ENCODE results near the gene YIPF4.
"Not testable (repeated sequence)": the region's sequence is repeated elsewhere in the genome, so short reads cannot be mapped to it uniquely, and the experiment has no call there.

The YIPF4 gene

GRCh38 chr2:32277674-32278477 lies at the start of gene YIPF4:
Gene YIPF4 (plus strand): TSS chr2:32277904. CDS start chr2:32278156, 252 bp downstream.
- peak; percentile 74 for DNase-seq (ENCODE audit: low read depth)

- no peak for DNase-seq (ENCODE audit: low read depth)
Observed at GRCh38 chr2:32228181-32228580, 49.5 kb upstream of the YIPF4 start.

- DNase-seq (ENCODE audit: low read depth): no peak
Observed at GRCh38 chr2:32229635-32230034, 48.1 kb upstream of the YIPF4 start.

- DNase-seq (ENCODE audit: low read depth): no peak
Observed at GRCh38 chr2:32231959-32232358, 45.7 kb upstream of the YIPF4 start.

GRCh38 chr2:32235315-32235714 lies 42.4 kb upstream of the YIPF4 start:
- DNase-seq (ENCODE audit: low read depth): no peak

GRCh38 chr2:32237488-32237887 lies 40.2 kb upstream of the YIPF4 start:
- DNase-seq (ENCODE audit: low read depth): no peak

GRCh38 chr2:32237996-32238395 lies 39.7 kb upstream of the YIPF4 start:
- no peak for DNase-seq (ENCODE audit: low read depth)

- no peak for DNase-seq (ENCODE audit: low read depth)
Observed at GRCh38 chr2:32242331-32242730, 35.4 kb upstream of the YIPF4 start.

GRCh38 chr2:32246911-32247310 lies 30.8 kb upstream of the YIPF4 start:
- no peak for DNase-seq (ENCODE audit: low read depth)

GRCh38 chr2:32248299-32248698 lies 29.4 kb upstream of the YIPF4 start:
- DNase-seq (ENCODE audit: low read depth): no peak

- no peak for DNase-seq (ENCODE audit: low read depth)
Observed at GRCh38 chr2:32249731-32250236, 27.9 kb upstream of the YIPF4 start.

- no peak for DNase-seq (ENCODE audit: low read depth)
Observed at GRCh38 chr2:32250290-32250689, 27.4 kb upstream of the YIPF4 start.

- DNase-seq (ENCODE audit: low read depth): no peak
Observed at GRCh38 chr2:32258242-32258641, 19.5 kb upstream of the YIPF4 start.

- no peak for DNase-seq (ENCODE audit: low read depth)
Observed at GRCh38 chr2:32260376-32260775, 17.3 kb upstream of the YIPF4 start.

- no peak for DNase-seq (ENCODE audit: low read depth)
Observed at GRCh38 chr2:32262105-32262504, 15.6 kb upstream of the YIPF4 start.

GRCh38 chr2:32264422-32265105 lies 13.1 kb upstream of the YIPF4 start, which contains the start of gene NLRC4:
Gene NLRC4 (minus strand): TSS chr2:32264886. CDS start chr2:32256775, 8,111 bp downstream.
- no peak for DNase-seq (ENCODE audit: low read depth)

- no peak for DNase-seq (ENCODE audit: low read depth)
Observed at GRCh38 chr2:32271063-32271462, 6.6 kb upstream of the YIPF4 start.

- no peak for DNase-seq (ENCODE audit: low read depth)
Observed at GRCh38 chr2:32272279-32272678, 5.4 kb upstream of the YIPF4 start.

- DNase-seq (ENCODE audit: low read depth): no peak
Observed at GRCh38 chr2:32274289-32274688, 3.4 kb upstream of the YIPF4 start.

- not testable (repeated sequence) for DNase-seq (ENCODE audit: low read depth)
Observed at GRCh38 chr2:32275790-32276189, 1.9 kb upstream of the YIPF4 start.

- no peak for DNase-seq (ENCODE audit: low read depth)
Observed at GRCh38 chr2:32277363-32277673, 386 bp upstream of the YIPF4 start.

- DNase-seq (ENCODE audit: low read depth): no peak
Observed at GRCh38 chr2:32278478-32278853, 762 bp downstream of the YIPF4 start.

GRCh38 chr2:32284321-32284720 lies 6.6 kb downstream of the YIPF4 start:
- DNase-seq (ENCODE audit: low read depth): no peak
